Activated T-helper 17 cell treated with anti-CD3 and anti-CD28 coated beads, Interleukin-2, amount 50 U/mL, for 72 hours (primary cell): ENCODE data around the gene GRHL3. TPM values are rescaled to one million over a fixed set of nuclear protein-coding genes. Genes with fewer than 3 reads are reported as not detected.

Source experiments
- ATAC-seq: fragments of 150-1000 bp; cut with Tn5 transposase; replicated peaks from 2 replicates; pipeline ENCODE4 v1.10.0; 2021; ENCODE audit warnings: mild to moderate bottlenecking, moderate library complexity
- H3K27ac Mint-ChIP-seq: one replicate; pipeline ENCODE4 v1.8.0; 2022; ENCODE audit warnings: mixed read lengths
- H3K27me3 Mint-ChIP-seq: one replicate; pipeline ENCODE4 v1.8.0; 2022; ENCODE audit warnings: mixed read lengths
- H3K36me3 Mint-ChIP-seq: one replicate; pipeline ENCODE4 v1.8.0; 2022; ENCODE audit warnings: low read depth, mild to moderate bottlenecking, mixed read lengths
- H3K4me1 Mint-ChIP-seq: one replicate; pipeline ENCODE4 v1.8.0; 2022; ENCODE audit warnings: mixed read lengths
- H3K4me3 Mint-ChIP-seq: one replicate; pipeline ENCODE4 v1.8.0; 2022; ENCODE audit warnings: mild to moderate bottlenecking, mixed read lengths
- H3K9me3 Mint-ChIP-seq: one replicate; pipeline ENCODE4 v1.8.0; 2022; ENCODE audit warnings: mixed read lengths
- total RNA-seq, 2 donors: library from RNA; stranded (reverse); gene quantifications; one replicate each; pipeline ENCODE4 v1.2.3, GENCODE V29; 2022

The GRHL3 gene
- total RNA-seq, 2 donors from 2014 or later: not detected

GRCh38 chr1:24390924-24391782 lies 72.0 kb downstream of the GRHL3 start:
- Mint-ChIP-seq H3K27ac (peak overlapping the region; percentile 92), H3K36me3 (no peaks in the 10 kb centered on the region), H3K4me1 (peaks cover 36% of the 10 kb centered on the region), H3K9me3 (no peaks in the 10 kb centered on the region), H3K27me3 (no peaks in the 10 kb centered on the region), H3K4me3 (peak overlapping the region; percentile 87)
- peak; percentile 67 for ATAC-seq

- H3K9me3 Mint-ChIP-seq: no peaks in the 10 kb centered on the region
- H3K4me3 Mint-ChIP-seq: peak overlapping the region; percentile 87
- peaks cover 28% of the 10 kb centered on the region for H3K4me1 Mint-ChIP-seq
- no peaks in the 10 kb centered on the region for H3K36me3 Mint-ChIP-seq
- peak; percentile 89 for ATAC-seq
- H3K27ac Mint-ChIP-seq: peak overlapping the region; percentile 92
- no peaks in the 10 kb centered on the region for H3K27me3 Mint-ChIP-seq
Observed at GRCh38 chr1:24391882-24392603, 72.9 kb downstream of the GRHL3 start.

GRCh38 chr1:24392604-24392946 lies 73.4 kb downstream of the GRHL3 start:
- no peak for ATAC-seq
- Mint-ChIP-seq H3K4me3 (peak overlapping the region; percentile 87), H3K27me3 (no peaks in the 10 kb centered on the region), H3K27ac (peak overlapping the region; percentile 92), H3K9me3 (no peaks in the 10 kb centered on the region), H3K36me3 (no peaks in the 10 kb centered on the region), H3K4me1 (peaks cover 26% of the 10 kb centered on the region)

- no peaks in the 10 kb centered on the region for H3K36me3 Mint-ChIP-seq
- H3K4me3 Mint-ChIP-seq: peak overlapping the region; percentile 87
- peaks cover 26% of the 10 kb centered on the region for H3K4me1 Mint-ChIP-seq
- no peaks in the 10 kb centered on the region for H3K9me3 Mint-ChIP-seq
- H3K27ac Mint-ChIP-seq: peak overlapping the region; percentile 92
- no peak for ATAC-seq
- H3K27me3 Mint-ChIP-seq: no peaks in the 10 kb centered on the region
Observed at GRCh38 chr1:24392982-24393650, 74.0 kb downstream of the GRHL3 start.

GRCh38 chr1:24393892-24394291 lies 74.7 kb downstream of the GRHL3 start:
- H3K4me3 Mint-ChIP-seq: no peak overlapping the region
- no peak overlapping the region for H3K27ac Mint-ChIP-seq
- H3K4me1 Mint-ChIP-seq: peaks cover 26% of the 10 kb centered on the region
- no peaks in the 10 kb centered on the region for H3K9me3 Mint-ChIP-seq
- no peak for ATAC-seq
- H3K27me3 Mint-ChIP-seq: no peaks in the 10 kb centered on the region
- no peaks in the 10 kb centered on the region for H3K36me3 Mint-ChIP-seq

GRCh38 chr1:24400065-24400464 lies 80.9 kb downstream of the GRHL3 start:
- no peaks in the 10 kb centered on the region for H3K36me3 Mint-ChIP-seq
- H3K27ac Mint-ChIP-seq: no peak overlapping the region
- no peaks in the 10 kb centered on the region for H3K4me1 Mint-ChIP-seq
- no peak overlapping the region for H3K4me3 Mint-ChIP-seq
- no peaks in the 10 kb centered on the region for H3K27me3 Mint-ChIP-seq
- ATAC-seq: no peak
- no peaks in the 10 kb centered on the region for H3K9me3 Mint-ChIP-seq

GRCh38 chr1:24403806-24404205 lies 84.6 kb downstream of the GRHL3 start:
- no peak for ATAC-seq
- H3K4me3 Mint-ChIP-seq: no peak overlapping the region
- H3K27ac Mint-ChIP-seq: no peak overlapping the region
- H3K36me3 Mint-ChIP-seq: no peaks in the 10 kb centered on the region
- H3K27me3 Mint-ChIP-seq: no peaks in the 10 kb centered on the region
- no peaks in the 10 kb centered on the region for H3K9me3 Mint-ChIP-seq
- H3K4me1 Mint-ChIP-seq: no peaks in the 10 kb centered on the region

Other genes with a start within 250 kb of the GRHL3 start
- not detected for gene MYOM3, start 207.2 kb upstream of the GRHL3 start, total RNA-seq
- gene IL22RA1, start 176.2 kb upstream of the GRHL3 start, total RNA-seq: not detected
- gene IFNLR1, start 132.1 kb upstream of the GRHL3 start, total RNA-seq: 1 to 10 TPM; 1.6 to 9.2 TPM
- 1 to 10 TPM; 6.5 to 7.0 TPM for gene STPG1, start 94.4 kb downstream of the GRHL3 start, total RNA-seq
- 10 to 100 TPM; 30.0 to 38.5 TPM for gene NIPAL3, start 96.4 kb downstream of the GRHL3 start, total RNA-seq
- 10 to 100 TPM; 38.6 to 54.6 TPM for gene RCAN3, start 183.5 kb downstream of the GRHL3 start, total RNA-seq
- not detected for gene NCMAP, start 236.7 kb downstream of the GRHL3 start, total RNA-seq